GM12878 (cell line): ENCODE results near the gene PRSS36. TPM values are rescaled to one million over a fixed set of nuclear protein-coding genes. Genes with fewer than 3 reads are reported as not detected.
A peak's percentile ranks its signal among the peaks of the same experiment; 100 is the strongest.

Experiments
- ATAC-seq: fragments of 200-7000 bp; cut with Tn5 transposase; 3 replicates; pipeline ENCODE4 v1.9.1; 2020; ENCODE audit warnings: mild to moderate bottlenecking, moderate library complexity
- BruUV-seq: library from RNA; stranded (reverse); fragments of 400-500 nt; replicated peaks from 2 replicates; lab custom pipeline; 2021; lab: Mats Ljungman, UMichigan
- CTCF ChIA-PET: fragments of 300-600 bp; sonication (Branson Sonifier 250); formaldehyde crosslinking; extraction: SDS; loops from one replicate; lab custom pipeline; 2021; ENCODE audit warnings: inconsistent platforms; lab: Yijun Ruan, JAX
- POLR2A ChIA-PET: fragments of 350-600 bp; formaldehyde crosslinking; extraction: SDS; loops from one replicate; lab custom pipeline; 2021; ENCODE audit warnings: inconsistent platforms; lab: Charles Lee
- RAD21 ChIA-PET: fragments of 300-600 bp; sonication (Branson Sonifier 250); formaldehyde crosslinking; loops from one replicate; lab custom pipeline; 2023; ENCODE audit warnings: antibody characterized with exemption; ENCODE audit not compliant: unreplicated experiment; lab: Charles Lee
- SMC1A ChIA-PET: fragments of 300-600 bp; sonication (Branson Sonifier 250); formaldehyde crosslinking; loops from one replicate; lab custom pipeline; 2023; ENCODE audit not compliant: unreplicated experiment, uncharacterized antibody; lab: Charles Lee
- DNase-seq: peaks from one replicate; pipeline ENCODE4 v3.0.0-alpha.2; 2011; ENCODE audit warnings: low read depth, low spot score
- FAIRE-seq: peaks from 3 replicates; lab custom pipeline; 2011; peaks lifted over from hg19 to GRCh38; lab: Jason Lieb, UNC
- H2AFZ ChIP-seq: 2 replicates; pipeline ENCODE4 v1.6.0; 2011; ENCODE audit warnings: low read depth, low read length, control low read depth; ENCODE audit not compliant: control insufficient read depth
- H3K27ac ChIP-seq: 2 replicates; pipeline ENCODE4 v1.5.1; 2011; ENCODE audit warnings: control low read depth; ENCODE audit not compliant: control insufficient read depth, insufficient read depth
- H3K27me3 ChIP-seq, 2 experiments: replicated peaks in 1 of 2; 2 replicates each; pipeline versions ENCODE4 v1.6.0 to v1.6.1; 2011; ENCODE audit warnings: low read length in 1 of 2; ENCODE audit not compliant: control insufficient read depth in 2 of 2, insufficient read depth in 2 of 2
- H3K36me3 ChIP-seq, 2 experiments: 2 replicates each; pipeline ENCODE4 v1.5.1; 2011; ENCODE audit warnings: low read length in 1 of 2; ENCODE audit not compliant: control insufficient read depth in 2 of 2, insufficient read depth in 2 of 2
- H3K4me1 ChIP-seq: 2 replicates; pipeline ENCODE4 v1.6.1; 2011; ENCODE audit warnings: mild to moderate bottlenecking, low read length, moderate library complexity, mixed read lengths; ENCODE audit not compliant: control insufficient read depth, insufficient read depth
- H3K4me2 ChIP-seq: 2 replicates; pipeline ENCODE4 v1.6.0; 2011; ENCODE audit warnings: control low read depth; ENCODE audit not compliant: control insufficient read depth, insufficient read depth
- H3K4me3 ChIP-seq: fragments of 200-600 bp; sonication (generic); 2 replicates; pipeline ENCODE4 v1.5.1; 2016
- H3K79me2 ChIP-seq: 2 replicates; pipeline ENCODE4 v1.6.0; 2011; ENCODE audit warnings: low read length; ENCODE audit not compliant: control insufficient read depth, insufficient read depth
- H3K9ac ChIP-seq: 2 replicates; pipeline ENCODE4 v1.8.0; 2011; ENCODE audit warnings: low read length, control low read depth, mixed read lengths; ENCODE audit not compliant: control insufficient read depth, insufficient read depth
- H3K9me3 ChIP-seq: replicated peaks from 3 replicates; pipeline ENCODE4 v1.5.1; 2011; ENCODE audit warnings: mild to moderate bottlenecking, low read length; ENCODE audit not compliant: control insufficient read depth, insufficient read depth
- H4K20me1 ChIP-seq: 2 replicates; pipeline ENCODE4 v1.6.0; 2011; ENCODE audit not compliant: control insufficient read depth, insufficient read depth
- CBFB ChIP-seq: IDR thresholded peaks from 2 replicates; pipeline ENCODE4 v1.6.1; 2016; ENCODE audit warnings: antibody characterized with exemption, low read depth
- HDAC6 ChIP-seq: fragments of 200-600 bp; sonication (generic); IDR thresholded peaks from one replicate; pipeline ENCODE4 v1.8.0; 2017; ENCODE audit warnings: antibody characterized with exemption; ENCODE audit not compliant: unreplicated experiment
- JUNB ChIP-seq: IDR thresholded peaks from 2 replicates; pipeline ENCODE4 v1.6.1; 2016; ENCODE audit warnings: antibody characterized with exemption, mild to moderate bottlenecking
- NR2C2 ChIP-seq: IDR thresholded peaks from 2 replicates; pipeline ENCODE4 v1.6.1; 2011; ENCODE audit warnings: borderline replicate concordance, low read depth; ENCODE audit not compliant: control insufficient read depth, insufficient read length
- POLR2AphosphoS5 ChIP-seq: IDR thresholded peaks from 2 replicates; pipeline ENCODE4 v1.6.1; 2011; ENCODE audit warnings: mild to moderate bottlenecking, low read length, inconsistent platforms
- SP1 ChIP-seq: IDR thresholded peaks from one replicate; pipeline ENCODE4 v1.6.1; 2011; ENCODE audit warnings: low read depth, low read length
- ZBED1 ChIP-seq: IDR thresholded peaks from 2 replicates; pipeline ENCODE4 v1.6.1; 2016; ENCODE audit warnings: borderline replicate concordance
- WGBS: methylation state at CpG from one replicate; pipeline ENCODE4 v1.1.6; 2016; ENCODE audit warnings: low lambda C conversion rate; ENCODE audit not compliant: insufficient replicate concordance, insufficient coverage; ENCODE audit errors: missing lambda C conversion rate; 5-methylcytosine and 5-hydroxymethylcytosine counted together
- in situ Hi-C: fragments of 300-500 bp; cut with MboI; formaldehyde crosslinking; loops from 9 replicates; pipeline ENCODE4 v1.14.3; 2018; ENCODE audit warnings: mixed read lengths
- intact Hi-C: fragments of 100-400 bp; cut with micrococcal nuclease; formaldehyde crosslinking; loops from one replicate; pipeline ENCODE4 v1.14.2; 2022; ENCODE audit not compliant: unreplicated experiment
- polyA plus RNA-seq, 11 experiments: library from polyadenylated mRNA; depleted of rRNA in 4 of 11; unstranded in 6 of 11; stranded (reverse) in 5 of 11; fragments of >200 nt; fragmentation: Nextera tagmentation in 4 of 11; fragmentation: Illumina TruSeq in 1 of 11; extraction: Ambion mirVana in 4 of 11; extraction: Trizol in 1 of 11; gene quantifications; 1 replicate in 1 of 11; 2 replicates in 10 of 11; pipeline versions ENCODE4 v1.2.1 to v1.2.3, GENCODE V29; 2011 to 2016; ENCODE audit warnings: inconsistent platforms in 2 of 11, missing spikeins in 2 of 11, low read depth in 1 of 11
- total RNA-seq, 4 experiments: library from RNA; depleted of rRNA in 3 of 4; stranded (reverse); fragments of >200 nt in 3 of 4; fragmentation: Illumina TruSeq in 1 of 4; extraction: Trizol in 1 of 4; gene quantifications; 2 replicates each; pipeline versions ENCODE4 v1.2.1 to v1.2.3, GENCODE V29; 2013 to 2021

Gene PRSS36
- total and polyA plus RNA-seq, 10 of the 15 experiments (the other 5 are each of a cell fraction or from before 2014, with no cell fraction given), result 0.11 to 1.1 (median 0.17) TPM; not detected in 3

DNA sequence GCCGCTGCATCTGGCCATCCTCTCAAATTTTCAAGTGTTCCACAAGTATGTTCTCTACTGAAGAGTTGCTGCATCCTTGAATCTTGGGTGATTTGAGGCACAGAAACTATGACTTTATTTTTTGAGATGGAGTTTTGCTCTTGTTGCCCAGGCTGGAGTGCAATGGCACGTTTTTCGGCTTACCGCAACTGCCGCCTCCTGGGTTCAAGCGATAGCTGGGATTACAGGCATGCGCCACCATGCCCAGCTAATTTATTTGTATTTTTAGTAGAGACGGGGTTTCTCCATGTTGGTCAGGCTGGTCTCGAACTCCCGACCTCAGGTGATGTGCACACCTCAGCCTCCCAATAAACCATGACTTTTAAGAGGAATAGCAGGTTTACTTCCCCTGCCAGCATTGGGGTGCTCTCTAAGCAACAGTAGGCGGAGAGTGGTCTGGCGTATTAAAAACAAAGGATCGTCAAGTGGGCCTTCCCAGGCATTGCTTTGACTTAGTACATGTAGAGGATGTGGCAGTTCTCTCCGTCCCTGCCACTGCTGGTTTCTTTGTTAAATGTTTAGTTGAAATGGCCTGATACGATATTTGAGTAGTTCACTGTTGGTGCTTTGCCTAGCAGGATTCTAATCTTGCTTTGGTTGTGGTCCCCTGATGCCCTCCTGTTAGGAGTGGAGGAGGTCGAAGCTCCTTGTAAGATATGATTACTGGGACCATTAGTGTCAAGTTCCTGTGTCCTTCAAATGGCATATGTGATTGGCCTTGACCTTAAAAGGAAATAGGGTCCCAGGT lies 43.2 kb upstream of the PRSS36 start:
- peaks cover 30 to 62% of the 10 kb centered on the region in 2 experiments for H3K36me3 ChIP-seq
- ChIA-PET RAD21 (no interaction called here), SMC1A (no interaction called here), POLR2A (interaction anchor here (0.5 to 0.9 kb wide), 5 partner anchors 9 to 197 kb away, joined by 3 to 12 read pairs (median 4); no protein-coding TSS in a partner anchor), CTCF (interaction anchor here (0.6 to 1.5 kb wide), 2 partner anchors 166 to 710 kb away, joined by 3 to 4 read pairs; no protein-coding TSS in a partner anchor)
- no peaks in the 10 kb centered on the region for H4K20me1 ChIP-seq
- no peak overlapping the region for H3K27ac ChIP-seq
- H3K9ac ChIP-seq, result no peak overlapping the region
- 95% methylated on average over 16 of the region's 16 CpGs for WGBS
- no peaks in the 10 kb centered on the region for H3K9me3 ChIP-seq
- no peak for TF ChIP-seq NR2C2
- TF ChIP-seq JUNB, result no peak
- no peak for TF ChIP-seq SP1
- 0 out of 2 replicates have a peak, but pooled peaks have one; percentile 54 for TF ChIP-seq CBFB
- no peak for TF ChIP-seq ZBED1
- peak; percentile 76 for TF ChIP-seq POLR2AphosphoS5
- peak; percentile 44 for TF ChIP-seq HDAC6
- H2AFZ ChIP-seq, result no peak overlapping the region
- H3K79me2 ChIP-seq, result peaks cover 13% of the 10 kb centered on the region
- H3K4me2 ChIP-seq, result no peak overlapping the region
- no peaks in the 10 kb centered on the region for H3K27me3 ChIP-seq
- H3K4me3 ChIP-seq, result no peak overlapping the region
- intact Hi-C loops, result no loop called here
- in situ Hi-C loops, result no loop called here
- no peak for ATAC-seq
- peaks cover 4% of the 10 kb centered on the region for H3K4me1 ChIP-seq
- BruUV-seq, result no TSS peak
- FAIRE-seq, result no peak
- DNase-seq, result no peak
